HG03135 (cell line): Measurements from ENCODE around the gene PEF1.
"Not testable (repeated sequence)": the region's sequence is repeated elsewhere in the genome, so short reads cannot be mapped to it uniquely, and the experiment has no call there.

Source experiments
- ATAC-seq: cut with Tn5 transposase; IDR thresholded peaks from one replicate; pipeline ENCODE4 v1.9.1; 2021; ENCODE audit warnings: mild to moderate bottlenecking, moderate library complexity; ENCODE audit not compliant: unreplicated experiment

Gene PEF1

DNA sequence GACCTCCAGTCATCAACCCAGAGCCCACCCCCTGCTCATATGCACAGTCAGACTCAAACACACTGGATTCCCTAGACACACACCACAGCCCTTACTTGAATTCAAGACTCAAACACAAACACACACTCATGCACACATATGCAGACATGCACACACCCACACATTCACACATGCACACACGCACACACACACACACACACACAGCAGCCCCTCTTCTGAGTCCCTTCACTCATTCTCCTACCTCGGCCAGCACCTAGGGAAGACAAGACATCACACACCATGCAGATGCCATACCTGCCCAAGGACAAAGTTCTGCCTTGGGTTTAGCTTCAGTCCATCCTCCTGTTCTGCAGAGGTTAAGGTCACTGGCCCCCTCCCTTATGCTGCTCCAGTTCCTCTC, 28.7 kb downstream of the PEF1 start:
- no peak for ATAC-seq

GRCh38 chr1:31615414-31615813, 29.3 kb downstream of the PEF1 start:
- ATAC-seq, result no peak

DNA sequence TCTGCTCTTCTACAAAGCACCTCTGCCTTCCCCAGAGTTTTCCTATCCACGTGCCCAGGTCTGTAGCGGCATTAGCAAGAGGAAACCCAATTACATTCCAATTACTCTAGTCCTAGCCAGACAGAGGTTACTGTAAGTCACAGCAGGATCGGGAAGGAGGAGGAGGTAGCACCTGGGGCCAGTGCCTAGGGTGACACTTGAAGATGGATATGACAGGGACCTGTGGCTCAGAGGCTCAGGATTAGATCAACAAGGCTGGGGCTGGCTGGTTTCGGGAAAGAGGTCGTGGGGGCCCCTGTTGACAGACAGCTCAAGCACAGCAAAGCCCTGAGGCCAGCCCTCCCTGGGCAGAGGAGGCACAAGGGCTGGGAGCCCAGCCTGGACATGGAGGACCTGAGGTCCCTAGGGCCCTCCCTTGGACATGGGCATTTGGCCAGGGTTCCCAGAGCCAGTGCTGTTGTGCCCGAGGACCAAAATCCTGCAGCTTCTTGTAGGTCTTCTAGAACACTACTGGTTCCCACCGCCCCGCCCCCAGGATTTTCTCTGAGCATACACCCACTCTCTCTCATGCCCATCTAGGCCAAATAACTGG, 30.2 kb downstream of the PEF1 start:
- no peak for ATAC-seq

GRCh38 chr1:31609514-31610118, 35.1 kb downstream of the PEF1 start:
- no peak for ATAC-seq

- ATAC-seq, result no peak
Observed at GRCh38 chr1:31607360-31607759, 37.3 kb downstream of the PEF1 start.

GRCh38 chr1:31605908-31606427, 38.7 kb downstream of the PEF1 start:
- peak; percentile 96 for ATAC-seq

- ATAC-seq, result no peak
Observed at GRCh38 chr1:31602081-31602480, 42.6 kb downstream of the PEF1 start.

- ATAC-seq, result no peak
Observed at GRCh38 chr1:31600641-31601040, 44.0 kb downstream of the PEF1 start.

- ATAC-seq, result no peak
Observed at GRCh38 chr1:31598980-31599379, 45.7 kb downstream of the PEF1 start.

DNA sequence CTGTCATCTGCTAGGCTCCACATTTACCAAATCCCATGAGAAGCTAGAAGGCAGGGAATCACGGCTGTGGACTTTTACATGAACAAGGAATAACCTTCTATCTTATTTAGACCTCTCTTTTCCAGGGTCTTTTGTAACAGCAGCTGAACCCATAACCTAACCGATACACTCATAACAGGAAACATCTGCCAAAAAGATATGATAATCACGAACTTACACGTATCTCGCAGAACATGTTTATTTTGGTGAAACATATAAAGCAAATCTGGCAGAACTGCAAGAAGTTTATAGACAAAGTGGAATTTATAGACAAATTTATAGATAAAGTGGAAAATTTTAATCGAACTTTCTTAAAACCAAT, 48.0 kb downstream of the PEF1 start:
- ATAC-seq, result no peak

DNA sequence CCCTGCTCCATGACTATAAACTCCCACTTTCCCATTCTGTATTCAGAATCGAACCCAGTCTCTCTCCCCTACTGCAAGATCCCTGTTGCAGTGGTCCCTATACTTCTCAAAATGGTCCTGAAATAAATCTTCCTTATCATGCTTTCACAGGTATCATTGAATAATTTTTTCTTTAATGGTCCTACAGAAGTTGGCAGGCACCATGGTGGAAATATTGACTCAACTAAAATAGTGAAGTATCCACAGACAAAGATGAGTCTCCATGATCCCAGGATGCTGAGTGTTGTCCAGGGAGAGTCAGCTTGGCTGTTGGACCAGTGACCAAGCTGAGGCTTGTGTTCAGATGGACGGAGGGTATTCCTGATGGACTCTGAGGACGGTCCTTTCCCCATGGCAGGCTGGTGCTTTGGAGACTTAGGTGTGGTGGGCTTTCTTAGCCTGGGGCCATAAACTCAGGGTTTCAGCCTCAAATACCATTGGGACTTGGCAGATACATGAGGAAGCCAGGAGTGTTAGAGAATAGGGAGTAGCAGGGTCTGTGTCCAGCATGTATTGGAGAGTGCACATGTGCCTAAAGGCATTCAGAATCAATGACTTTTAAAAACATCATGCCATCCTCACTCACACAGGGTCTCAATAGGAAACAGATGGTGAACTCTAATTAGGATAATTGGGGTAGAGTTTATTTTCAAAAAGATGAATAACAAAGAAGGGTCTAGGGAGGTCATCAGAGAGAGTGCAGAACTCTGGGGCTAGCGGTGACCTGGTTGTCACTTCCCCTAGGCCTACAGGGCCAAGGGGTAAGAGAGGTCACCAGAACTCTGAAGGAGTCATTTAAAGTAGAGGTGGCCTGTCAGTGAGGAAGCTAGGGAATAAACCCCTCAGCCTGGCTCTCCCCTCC, 48.6 kb downstream of the PEF1 start:
- ATAC-seq, result no peak

DNA sequence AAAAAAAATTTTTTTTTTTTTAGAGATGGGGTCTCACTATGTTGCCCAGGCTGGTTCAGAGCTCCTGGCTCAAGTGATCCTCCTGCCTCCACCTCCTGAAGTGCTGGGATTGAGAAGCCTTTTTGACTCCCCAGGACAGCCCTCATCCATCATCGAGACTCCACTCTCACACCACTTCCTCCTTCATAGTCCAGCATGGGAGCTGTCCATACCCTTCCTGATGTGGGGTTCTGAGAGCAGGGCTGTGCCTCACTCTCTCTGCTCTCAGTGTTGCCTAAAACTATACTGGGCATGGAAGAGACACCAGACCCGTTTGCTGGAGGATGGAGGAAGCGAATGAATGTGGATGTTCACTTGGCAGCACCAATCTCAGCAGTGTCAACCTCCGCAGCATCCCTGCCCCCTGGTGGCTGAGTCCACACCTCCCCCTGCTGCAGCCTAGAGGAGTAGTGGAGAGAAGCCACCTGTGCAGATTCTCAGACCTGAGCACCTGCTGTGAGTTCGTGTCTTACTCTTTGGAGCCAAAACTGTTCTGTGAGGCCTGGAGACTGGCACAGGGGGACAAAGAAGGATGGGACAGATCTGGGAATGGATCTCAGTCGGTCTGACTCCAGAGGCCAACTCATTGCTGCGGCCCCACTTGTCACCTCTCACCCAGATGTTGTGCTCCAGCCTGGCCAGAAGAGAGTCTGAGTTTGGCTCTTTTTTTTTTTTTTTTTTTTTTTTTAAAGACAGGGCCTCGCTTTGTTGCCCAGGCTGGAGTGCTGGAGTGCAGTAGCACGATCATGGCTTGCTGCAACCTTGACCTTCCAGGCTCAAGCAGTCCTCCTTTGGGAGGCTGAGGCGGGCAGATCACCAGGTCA, 50.7 kb downstream of the PEF1 start:
- ATAC-seq, result peak; percentile 82

DNA sequence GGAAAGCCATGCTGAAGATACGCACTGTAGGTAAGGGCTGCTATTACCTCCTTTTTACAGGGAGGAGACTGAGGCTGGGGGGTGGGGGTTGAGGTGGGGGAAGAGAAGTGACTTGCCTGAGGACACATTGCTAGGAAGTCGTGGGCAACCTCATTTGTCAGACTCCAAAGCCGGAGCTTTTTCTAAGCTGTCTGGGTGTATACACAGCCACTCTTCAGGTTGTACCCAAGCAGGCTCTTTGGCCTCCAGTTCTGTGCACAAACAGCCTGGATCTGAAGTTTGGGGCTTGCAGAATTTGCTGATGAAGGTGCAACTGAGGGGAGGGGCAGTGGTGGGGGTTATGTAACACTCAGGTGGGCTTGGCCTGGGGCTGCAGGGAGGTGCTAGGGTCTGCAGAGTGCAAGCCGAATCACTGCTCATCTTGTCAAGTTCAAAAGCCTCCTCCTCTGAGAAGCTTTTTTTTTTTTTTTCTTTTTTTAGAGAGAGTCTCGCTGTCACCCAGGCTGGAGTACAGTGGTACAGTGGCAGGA, 51.5 kb downstream of the PEF1 start:
- ATAC-seq, result no peak

DNA sequence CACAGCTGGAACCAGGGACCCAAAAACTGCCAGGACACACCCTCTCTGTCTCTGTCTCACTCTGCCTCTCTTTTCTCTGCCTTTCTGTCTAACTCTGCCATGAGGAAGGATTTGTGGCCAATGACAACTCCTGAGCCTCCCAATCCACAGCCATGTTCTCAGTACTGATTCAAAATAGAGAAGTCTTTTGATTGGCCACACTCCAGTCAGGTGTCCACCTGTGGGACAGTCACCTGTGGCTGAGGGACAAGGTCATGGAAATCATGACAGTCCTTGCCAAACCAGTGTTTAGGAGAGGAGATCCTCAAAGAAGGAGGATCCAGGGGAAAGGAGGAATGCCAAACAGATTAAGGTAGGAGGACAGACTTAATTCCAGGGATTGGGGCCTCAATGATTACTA, 52.5 kb downstream of the PEF1 start:
- no peak for ATAC-seq

- no peak for ATAC-seq
Observed at GRCh38 chr1:31591425-31592093, 53.1 kb downstream of the PEF1 start.

DNA sequence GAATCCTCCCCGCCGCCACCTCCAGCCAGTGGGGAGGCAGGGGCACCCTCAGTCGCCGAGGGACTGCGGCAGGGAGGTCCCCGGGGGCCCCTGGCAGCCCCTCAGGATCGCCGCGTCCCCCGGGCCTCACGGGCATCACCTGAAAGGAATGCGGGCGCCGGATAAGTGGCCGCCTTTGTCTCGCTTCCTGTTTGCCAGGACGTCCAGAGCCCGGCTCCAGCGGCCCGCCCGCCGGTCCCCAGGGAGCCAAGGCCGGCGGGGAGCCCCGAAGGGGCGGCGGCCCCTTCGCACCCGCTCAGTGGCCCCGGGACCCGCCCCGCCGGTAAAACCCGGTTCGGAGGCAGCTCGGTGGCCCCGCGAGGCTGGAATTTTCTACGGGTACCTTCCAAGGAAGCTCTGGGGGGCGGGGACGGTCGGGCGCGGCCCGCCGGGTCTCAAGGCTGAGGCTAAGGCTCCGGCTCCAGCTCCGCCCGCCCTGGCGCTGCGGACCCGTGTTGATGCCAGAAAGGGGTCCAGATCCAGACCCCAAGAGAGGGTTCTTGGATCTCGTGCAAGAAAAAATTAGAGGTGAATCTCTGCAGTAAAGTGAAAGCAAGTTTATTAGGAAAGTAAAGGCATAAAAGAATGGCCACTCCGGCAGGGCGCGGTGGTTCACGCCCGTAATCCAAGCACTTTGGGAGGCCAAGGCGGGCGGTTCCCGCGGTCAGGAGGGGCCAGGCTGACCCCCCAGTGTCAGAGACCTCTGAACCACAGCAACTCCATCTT, 55.7 kb downstream of the PEF1 start:
- ATAC-seq, result no peak

GRCh38 chr1:31587720-31588423, 56.8 kb downstream of the PEF1 start:
- no peak for ATAC-seq

DNA sequence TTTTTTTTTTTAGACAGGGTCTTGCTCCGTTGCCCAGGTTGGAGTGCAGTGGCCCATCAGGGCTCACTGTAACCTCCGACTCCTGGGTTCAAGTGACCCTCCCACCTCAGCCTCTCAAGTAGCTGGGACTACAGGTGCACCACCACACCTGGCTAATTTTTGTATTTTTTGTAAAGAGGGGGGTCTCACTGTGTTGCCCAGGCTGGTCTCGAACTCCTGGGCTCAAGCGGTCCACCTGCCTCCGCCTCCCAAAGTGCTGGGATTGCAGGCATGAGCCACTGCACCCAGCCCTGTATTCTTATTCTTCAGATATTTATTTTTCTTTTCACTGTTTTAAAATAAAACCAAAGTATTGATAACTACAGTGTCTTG, 57.4 kb downstream of the PEF1 start:
- ATAC-seq, result not testable (repeated sequence)
